ENCODE data around the gene GRB2. TPM values are rescaled to one million over a fixed set of nuclear protein-coding genes. Genes with fewer than 3 reads are reported as not detected.
"Not testable (repeated sequence)": the region's sequence is repeated elsewhere in the genome, so short reads cannot be mapped to it uniquely, and the experiment has no call there.

Gene GRB2
- total RNA-seq, 1 donor = 98.0 TPM

DNA sequence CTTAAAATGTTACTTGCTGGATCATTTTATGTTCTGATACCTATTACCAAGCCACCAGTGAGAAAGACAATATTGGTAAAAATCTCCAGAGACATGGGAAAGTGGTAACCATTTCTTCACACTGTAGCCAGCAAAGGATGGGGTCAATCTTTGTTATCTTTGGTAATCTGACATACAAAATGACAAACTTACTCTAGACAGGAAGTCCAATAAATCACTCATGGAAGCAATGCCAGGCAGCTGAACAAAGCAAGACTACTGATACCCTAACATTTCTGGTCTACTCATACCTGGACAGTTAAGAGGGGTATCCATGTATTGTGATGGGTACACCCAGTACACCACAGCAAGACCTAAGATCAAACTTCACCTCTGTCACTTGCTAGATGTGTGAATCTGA, 19.0 kb downstream of the GRB2 start:
- no peak for DNase-seq (ENCODE audit: low read depth)
- TF ChIP-seq, protein P1, sequence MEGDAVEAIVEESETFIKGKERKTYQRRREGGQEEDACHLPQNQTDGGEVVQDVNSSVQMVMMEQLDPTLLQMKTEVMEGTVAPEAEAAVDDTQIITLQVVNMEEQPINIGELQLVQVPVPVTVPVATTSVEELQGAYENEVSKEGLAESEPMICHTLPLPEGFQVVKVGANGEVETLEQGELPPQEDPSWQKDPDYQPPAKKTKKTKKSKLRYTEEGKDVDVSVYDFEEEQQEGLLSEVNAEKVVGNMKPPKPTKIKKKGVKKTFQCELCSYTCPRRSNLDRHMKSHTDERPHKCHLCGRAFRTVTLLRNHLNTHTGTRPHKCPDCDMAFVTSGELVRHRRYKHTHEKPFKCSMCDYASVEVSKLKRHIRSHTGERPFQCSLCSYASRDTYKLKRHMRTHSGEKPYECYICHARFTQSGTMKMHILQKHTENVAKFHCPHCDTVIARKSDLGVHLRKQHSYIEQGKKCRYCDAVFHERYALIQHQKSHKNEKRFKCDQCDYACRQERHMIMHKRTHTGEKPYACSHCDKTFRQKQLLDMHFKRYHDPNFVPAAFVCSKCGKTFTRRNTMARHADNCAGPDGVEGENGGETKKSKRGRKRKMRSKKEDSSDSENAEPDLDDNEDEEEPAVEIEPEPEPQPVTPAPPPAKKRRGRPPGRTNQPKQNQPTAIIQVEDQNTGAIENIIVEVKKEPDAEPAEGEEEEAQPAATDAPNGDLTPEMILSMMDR (IDR thresholded peaks at IDR 0.05; ENCODE audit: insufficient read depth, low read depth, low read length) = no peak
- H3K4me3 ChIP-seq (ENCODE audit: low read depth, low read length) = no peak overlapping the region

DNA sequence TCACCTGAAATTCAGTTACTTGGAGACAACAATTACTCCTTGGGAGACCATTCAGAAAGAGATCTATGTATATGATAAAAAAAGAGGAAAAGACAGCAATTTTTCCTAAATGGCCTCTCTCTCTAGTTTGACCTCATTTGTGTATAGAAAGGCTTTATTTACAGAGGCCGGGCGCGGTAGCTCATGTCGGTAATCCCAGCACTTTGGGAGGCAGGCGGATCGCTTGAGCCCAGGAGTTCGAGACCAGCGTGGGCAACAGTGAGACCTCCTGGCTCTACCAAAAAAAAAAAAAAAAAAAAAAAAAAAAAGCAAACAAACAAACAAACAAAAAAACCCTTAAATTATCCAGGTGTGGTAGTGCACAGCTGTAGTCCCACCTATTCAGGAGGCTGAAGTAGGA, 20.7 kb downstream of the GRB2 start:
- no peak for DNase-seq (ENCODE audit: low read depth)
- TF ChIP-seq, protein P1 (IDR thresholded peaks at IDR 0.05; ENCODE audit: insufficient read depth, low read depth, low read length) = no peak
- no peak overlapping the region for H3K4me3 ChIP-seq (ENCODE audit: low read depth, low read length)

DNA sequence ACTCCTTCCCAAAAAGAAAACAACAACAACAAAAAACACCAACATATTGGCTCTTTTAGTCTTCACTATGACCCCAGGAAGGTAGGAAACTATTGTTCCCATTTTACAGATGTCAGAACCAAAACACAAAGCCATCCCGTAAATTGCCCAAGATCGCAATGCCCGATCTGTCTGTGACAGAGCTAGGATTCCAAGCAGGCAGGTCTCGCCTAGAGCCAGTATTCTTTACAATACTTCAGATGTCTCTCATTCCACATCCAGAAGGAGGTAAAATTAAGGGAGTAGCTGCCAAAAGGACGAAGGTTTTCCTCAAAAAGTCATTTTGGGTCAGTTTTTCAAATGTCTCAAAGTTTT, 21.7 kb downstream of the GRB2 start:
- DNase-seq (ENCODE audit: low read depth) = no peak
- TF ChIP-seq, protein P1 (IDR thresholded peaks at IDR 0.05; ENCODE audit: insufficient read depth, low read depth, low read length) = no peak
- no peak overlapping the region for H3K4me3 ChIP-seq (ENCODE audit: low read depth, low read length)

DNA sequence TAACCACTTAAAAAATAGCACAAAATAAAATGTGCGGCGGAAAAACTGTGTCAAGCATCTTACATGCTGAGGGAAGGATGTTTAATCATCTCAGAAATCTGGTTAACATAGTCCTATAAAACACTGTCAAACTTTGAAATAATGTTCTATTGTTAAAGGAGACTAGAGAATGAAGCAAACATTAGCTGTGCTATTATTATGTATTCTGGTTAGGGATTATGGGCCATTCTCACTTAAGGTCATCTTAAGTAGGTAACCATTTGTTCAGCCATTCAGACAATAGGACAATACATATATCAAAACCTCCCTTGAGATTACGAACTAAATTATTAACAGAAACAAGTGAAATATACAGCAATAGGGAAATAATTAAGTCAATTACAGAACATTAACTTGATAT, 24.7 kb downstream of the GRB2 start:
- TF ChIP-seq, protein P1 (IDR thresholded peaks at IDR 0.05; ENCODE audit: insufficient read depth, low read depth, low read length) = no peak
- H3K4me3 ChIP-seq (ENCODE audit: low read depth, low read length) = no peak overlapping the region
- DNase-seq (ENCODE audit: low read depth) = no peak

DNA sequence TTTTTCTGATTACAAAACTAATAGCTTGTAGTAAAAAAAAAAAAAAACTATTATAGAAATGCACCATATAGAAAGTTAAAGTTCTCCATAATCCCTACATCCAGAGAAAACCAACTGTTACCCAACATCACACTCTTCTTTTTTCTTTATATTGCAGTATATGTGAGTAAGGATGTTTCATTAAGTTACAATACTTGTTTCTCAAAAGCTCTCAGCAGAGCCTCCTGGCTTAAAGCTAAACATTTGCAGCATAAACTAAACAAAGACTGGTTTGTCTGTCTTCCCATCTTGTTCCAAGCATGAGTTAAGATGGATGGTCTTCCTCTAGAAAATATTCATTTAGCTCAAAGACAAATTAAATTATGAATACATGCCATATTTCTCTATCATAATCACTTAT, 25.2 kb downstream of the GRB2 start:
- peak; percentile 60 for DNase-seq (ENCODE audit: low read depth)
- TF ChIP-seq, protein P1 (IDR thresholded peaks at IDR 0.05; ENCODE audit: insufficient read depth, low read depth, low read length) = no peak
- H3K4me3 ChIP-seq (ENCODE audit: low read depth, low read length) = no peak overlapping the region

DNA sequence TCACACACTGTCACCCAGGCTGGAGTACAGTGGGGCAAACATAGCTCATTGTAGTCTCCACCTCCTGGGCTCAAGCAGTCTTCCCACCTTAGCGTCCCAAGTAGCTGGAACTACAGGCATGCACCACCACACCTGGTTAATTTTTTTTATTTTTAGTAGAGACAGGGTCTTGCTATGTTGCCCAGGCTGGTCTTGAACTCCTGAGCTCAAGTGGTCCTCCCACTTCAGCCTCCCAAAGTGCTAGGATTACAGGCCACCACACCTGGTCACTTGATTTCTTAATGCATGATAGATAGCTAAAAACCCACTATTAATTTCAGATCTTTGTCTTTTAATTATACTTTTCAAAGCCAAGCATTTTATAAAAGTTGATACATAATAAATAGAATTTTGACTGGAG, 26.1 kb downstream of the GRB2 start:
- H3K4me3 ChIP-seq (ENCODE audit: low read depth, low read length); DNase-seq (ENCODE audit: low read depth): not testable (repeated sequence)

DNA sequence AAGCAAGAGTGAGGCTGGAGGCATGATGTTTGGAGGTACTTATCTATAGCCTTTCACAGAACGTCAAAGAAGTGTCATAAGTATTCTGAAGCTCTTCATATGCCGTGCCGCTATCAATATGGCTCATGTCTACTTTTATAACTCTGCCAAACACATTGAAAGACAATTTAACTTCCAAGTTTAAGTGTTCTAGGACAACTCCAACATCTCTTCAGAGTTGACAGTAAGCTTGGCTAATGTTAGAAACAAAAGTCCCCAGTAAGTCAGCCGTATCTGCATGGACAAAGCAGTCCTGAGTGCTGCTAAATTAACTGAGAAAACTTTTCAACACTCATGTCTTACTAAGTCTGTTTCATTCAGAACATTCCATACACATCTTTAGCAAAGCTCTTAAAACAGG, 32.2 kb downstream of the GRB2 start:
- no peak for DNase-seq (ENCODE audit: low read depth)
- TF ChIP-seq, protein P1 (IDR thresholded peaks at IDR 0.05; ENCODE audit: insufficient read depth, low read depth, low read length) = no peak
- no peak overlapping the region for H3K4me3 ChIP-seq (ENCODE audit: low read depth, low read length)
